Liver (tissue), 9 donors: ENCODE data around the gene LDB3. TPM values are rescaled to one million over a fixed set of nuclear protein-coding genes. Genes with fewer than 3 reads are reported as not detected.

ENCODE experiments used
- DNase-seq: peaks from one replicate; pipeline ENCODE4 v3.0.0-alpha.2; 2017; ENCODE audit warnings: low spot score
- H3K27ac ChIP-seq, 2 donors: one replicate each; pipeline ENCODE4 v1.7.0; 2013; ENCODE audit warnings: inconsistent platforms in 2 of 2, low read length in 2 of 2, control low read depth in 1 of 2, low read depth in 1 of 2, mild to moderate bottlenecking in 1 of 2
- H3K27me3 ChIP-seq, 4 donors: one replicate each; pipeline versions ENCODE4 v1.6.1 to v1.7.0; 2013; ENCODE audit warnings: low read length in 3 of 4, inconsistent platforms in 1 of 4, mild to moderate bottlenecking in 1 of 4, moderate library complexity in 1 of 4; ENCODE audit not compliant: control insufficient read depth in 4 of 4, insufficient read depth in 4 of 4
- H3K36me3 ChIP-seq, 4 donors: one replicate each; pipeline versions ENCODE4 v1.6.1 to v1.7.0; 2013; ENCODE audit warnings: low read length in 3 of 4, mild to moderate bottlenecking in 3 of 4, low read depth in 1 of 4, moderate library complexity in 1 of 4; ENCODE audit not compliant: control insufficient read depth in 4 of 4, insufficient read depth in 3 of 4
- H3K4me1 ChIP-seq, 4 donors: one replicate each; pipeline versions ENCODE4 v1.6.1 to v1.7.0; 2013; ENCODE audit warnings: low read length in 3 of 4, mild to moderate bottlenecking in 3 of 4, moderate library complexity in 1 of 4; ENCODE audit not compliant: control insufficient read depth in 4 of 4, insufficient read depth in 4 of 4
- H3K4me3 ChIP-seq, 3 donors: one replicate each; pipeline versions ENCODE4 v1.6.1 to v1.7.0; 2013; ENCODE audit warnings: low read length in 3 of 3, control low read depth in 1 of 3, low read depth in 1 of 3, mild to moderate bottlenecking in 1 of 3
- H3K9ac ChIP-seq, 2 donors: one replicate each; pipeline ENCODE4 v1.7.0; 2013; ENCODE audit warnings: low read length in 2 of 2, mild to moderate bottlenecking in 2 of 2, moderate library complexity in 2 of 2, control low read depth in 1 of 2, low read depth in 1 of 2
- H3K9me3 ChIP-seq, 4 donors: one replicate each; pipeline versions ENCODE4 v1.6.1 to v1.7.0; 2013; ENCODE audit warnings: low read length in 3 of 4; ENCODE audit not compliant: control insufficient read depth in 4 of 4
- EGR1 ChIP-seq, 2 donors: IDR thresholded peaks; 2 replicates each; pipeline ENCODE4 v1.6.1; 2016 to 2018; ENCODE audit warnings: antibody characterized with exemption in 2 of 2, low read depth in 2 of 2
- FOXA1 ChIP-seq: IDR thresholded peaks from 2 replicates; pipeline ENCODE4 v1.6.1; 2016; ENCODE audit warnings: antibody characterized with exemption
- FOXA2 ChIP-seq: IDR thresholded peaks from 2 replicates; pipeline ENCODE4 v1.6.1; 2016; ENCODE audit warnings: antibody characterized with exemption
- GABPA ChIP-seq, 2 donors: IDR thresholded peaks in 1 of 2; conservative IDR thresholded peaks in 1 of 2; 2 replicates each; pipeline ENCODE4 v1.6.1; 2016; ENCODE audit warnings: antibody characterized with exemption in 2 of 2, mild to moderate bottlenecking in 1 of 2, moderate library complexity in 1 of 2
- HNF4A ChIP-seq, 2 donors: conservative IDR thresholded peaks; 2 replicates each; pipeline ENCODE4 v1.6.1; 2016; ENCODE audit warnings: antibody characterized with exemption in 2 of 2, mild to moderate bottlenecking in 2 of 2
- MAX ChIP-seq: IDR thresholded peaks from 2 replicates; pipeline ENCODE4 v1.6.1; 2016; ENCODE audit warnings: antibody characterized with exemption
- RAD21 ChIP-seq, 2 donors: IDR thresholded peaks; 2 replicates each; pipeline ENCODE4 v1.6.1; 2016; ENCODE audit warnings: antibody characterized with exemption in 2 of 2, mild to moderate bottlenecking in 2 of 2
- RXRA ChIP-seq, 2 donors: IDR thresholded peaks; 2 replicates each; pipeline ENCODE4 v1.6.1; 2017 to 2018; ENCODE audit warnings: antibody characterized with exemption in 2 of 2, mild to moderate bottlenecking in 1 of 2
- YY1 ChIP-seq: IDR thresholded peaks from 2 replicates; pipeline ENCODE4 v1.6.1; 2016; ENCODE audit warnings: antibody characterized with exemption, mild to moderate bottlenecking
- WGBS: extraction: QIAGEN DNeasy Blood & Tissue Kit; methylation state at CpG from one replicate; pipeline ENCODE4 v1.1.7; 2013; 5-methylcytosine and 5-hydroxymethylcytosine counted together
- polyA plus RNA-seq, 2 donors: library from polyadenylated mRNA; stranded (reverse) in 1 of 2; unstranded in 1 of 2; fragments of 200-250 nt in 1 of 2; fragments of >200 nt in 1 of 2; fragmentation: Nextera tagmentation in 1 of 2; extraction: Ambion mirVana in 1 of 2; gene quantifications; one replicate each; pipeline versions ENCODE4 v1.2.1 to v1.2.3, GENCODE V29; 2013 to 2015
- total RNA-seq, 2 donors: library from RNA; depleted of rRNA; stranded (reverse); fragments of >200 nt; gene quantifications; one replicate each; pipeline ENCODE4 v1.2.3, GENCODE V29; 2014
- TF ChIP-seq, protein P1 (sequence below): IDR thresholded peaks from 2 replicates; pipeline ENCODE4 v1.6.1; 2016; ENCODE audit warnings: antibody characterized with exemption
- TF ChIP-seq, protein P2 (sequence below): IDR thresholded peaks from 2 replicates; pipeline ENCODE4 v1.6.1; 2016; ENCODE audit warnings: antibody characterized with exemption
- donor health status: healthy.
- donor health status: healthy.
- donor health status: healthy.
- donor health status: healthy.
- donor health status: healthy.

Gene LDB3
- total and polyA plus RNA-seq, 4 donors: 0.09 to 0.42 (median 0.15) TPM; not detected in 1

- peak overlapping the region; percentile 49 to 89 (median 71) for H3K4me3 ChIP-seq
- peak; percentile 53 for DNase-seq
- TF ChIP-seq MAX (no peak), EGR1 (IDR thresholded peaks at IDR 0.05; ENCODE audit: low read depth in 2 of 2) (no peak), RXRA (IDR thresholded peaks at IDR 0.05) (no peak), RAD21 (IDR thresholded peaks at IDR 0.05) (no peak)
- H3K27ac ChIP-seq: peak overlapping the region; percentile 66 to 72
- WGBS: 1% methylated on average over 82 of the region's 82 CpGs
- H3K9me3 ChIP-seq: no peaks in the 10 kb centered on the region
- H3K4me1 ChIP-seq: peaks cover 0 to 11% (median 6%) of the 10 kb centered on the region in 4 donors
- peak overlapping the region; percentile 56 to 58 for H3K9ac ChIP-seq
- H3K36me3 ChIP-seq: no peaks in the 10 kb centered on the region
- no peaks in the 10 kb centered on the region for H3K27me3 ChIP-seq
Observed at GRCh38 chr10:86711513-86712316, 43.4 kb downstream of the LDB3 start.

DNA sequence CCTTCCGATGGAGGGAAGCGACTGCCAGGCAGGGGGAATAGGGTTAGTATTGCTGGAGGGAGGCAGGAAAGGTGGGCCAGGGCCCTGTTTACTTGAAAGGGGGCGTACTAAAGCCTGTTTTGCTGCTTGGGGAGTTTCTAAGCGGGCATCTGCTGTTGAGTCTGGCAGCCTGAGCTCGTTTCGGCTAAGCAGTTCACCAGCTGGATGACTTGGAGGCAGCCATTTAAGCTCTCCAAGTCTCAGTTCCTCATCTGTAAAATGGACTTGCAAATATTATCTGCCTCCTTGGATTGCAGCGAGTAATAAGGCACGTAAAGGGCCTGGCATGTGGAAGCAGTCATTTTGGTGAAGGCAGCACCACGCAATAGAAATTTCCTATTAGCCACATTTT is 44.0 kb downstream of the LDB3 start:
- H3K27ac ChIP-seq: peak overlapping the region; percentile 66 to 72
- no peak for TF ChIP-seq YY1
- no peak for TF ChIP-seq RAD21 (IDR thresholded peaks at IDR 0.05)
- peaks cover 0 to 11% (median 6%) of the 10 kb centered on the region in 4 donors for H3K4me1 ChIP-seq
- no peak for DNase-seq
- H3K27me3 ChIP-seq: no peaks in the 10 kb centered on the region
- H3K4me3 ChIP-seq: peak overlapping the region; percentile 22 to 89 (median 71)
- WGBS: 65% methylated on average over 9 of the region's 9 CpGs
- no peaks in the 10 kb centered on the region for H3K36me3 ChIP-seq
- H3K9ac ChIP-seq: peak overlapping the region; percentile 56 to 58
- H3K9me3 ChIP-seq: no peaks in the 10 kb centered on the region

DNA sequence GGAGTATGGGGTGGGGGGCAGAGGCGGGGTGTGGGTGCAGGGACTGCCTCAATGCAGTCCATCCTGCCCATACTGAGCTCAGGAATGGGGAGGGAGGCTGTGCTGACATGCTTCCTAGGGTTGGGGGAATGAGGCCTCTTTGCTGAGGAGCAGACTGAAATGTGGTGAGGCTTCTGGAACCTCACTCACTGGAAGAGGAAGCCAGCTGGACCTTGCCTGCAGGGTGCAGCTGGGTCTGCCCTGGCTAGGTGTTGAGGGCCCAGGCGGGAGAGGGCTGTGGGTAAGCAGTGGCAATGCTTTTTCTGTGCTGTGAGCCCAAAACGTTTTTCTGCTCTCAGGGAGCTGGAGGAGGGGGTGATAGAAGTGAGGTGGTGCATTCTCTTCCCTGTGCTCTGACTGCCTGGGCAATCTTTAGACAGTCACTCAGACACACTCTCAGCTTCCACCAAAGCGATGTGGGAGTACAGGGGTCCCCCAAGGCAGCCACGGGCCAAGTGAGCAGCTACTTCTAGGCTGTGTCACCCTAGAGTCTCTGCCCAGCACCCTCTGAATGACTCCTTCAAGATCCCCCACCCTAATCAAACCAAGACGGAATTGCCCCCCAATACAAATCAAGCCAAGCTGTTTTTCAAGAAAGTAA is 47.0 kb downstream of the LDB3 start:
- TF ChIP-seq, protein P1, sequence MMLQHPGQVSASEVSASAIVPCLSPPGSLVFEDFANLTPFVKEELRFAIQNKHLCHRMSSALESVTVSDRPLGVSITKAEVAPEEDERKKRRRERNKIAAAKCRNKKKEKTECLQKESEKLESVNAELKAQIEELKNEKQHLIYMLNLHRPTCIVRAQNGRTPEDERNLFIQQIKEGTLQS: no peak
- TF ChIP-seq RAD21 (IDR thresholded peaks at IDR 0.05): no peak
- TF ChIP-seq RXRA (IDR thresholded peaks at IDR 0.05): no peak
- no peak for TF ChIP-seq EGR1 (IDR thresholded peaks at IDR 0.05; ENCODE audit: low read depth in 2 of 2)
- TF ChIP-seq MAX: no peak
- no peak for TF ChIP-seq FOXA2
- no peak for TF ChIP-seq FOXA1
- TF ChIP-seq HNF4A (conservative IDR thresholded peaks at IDR 0.05): no peak
- TF ChIP-seq, protein P2, sequence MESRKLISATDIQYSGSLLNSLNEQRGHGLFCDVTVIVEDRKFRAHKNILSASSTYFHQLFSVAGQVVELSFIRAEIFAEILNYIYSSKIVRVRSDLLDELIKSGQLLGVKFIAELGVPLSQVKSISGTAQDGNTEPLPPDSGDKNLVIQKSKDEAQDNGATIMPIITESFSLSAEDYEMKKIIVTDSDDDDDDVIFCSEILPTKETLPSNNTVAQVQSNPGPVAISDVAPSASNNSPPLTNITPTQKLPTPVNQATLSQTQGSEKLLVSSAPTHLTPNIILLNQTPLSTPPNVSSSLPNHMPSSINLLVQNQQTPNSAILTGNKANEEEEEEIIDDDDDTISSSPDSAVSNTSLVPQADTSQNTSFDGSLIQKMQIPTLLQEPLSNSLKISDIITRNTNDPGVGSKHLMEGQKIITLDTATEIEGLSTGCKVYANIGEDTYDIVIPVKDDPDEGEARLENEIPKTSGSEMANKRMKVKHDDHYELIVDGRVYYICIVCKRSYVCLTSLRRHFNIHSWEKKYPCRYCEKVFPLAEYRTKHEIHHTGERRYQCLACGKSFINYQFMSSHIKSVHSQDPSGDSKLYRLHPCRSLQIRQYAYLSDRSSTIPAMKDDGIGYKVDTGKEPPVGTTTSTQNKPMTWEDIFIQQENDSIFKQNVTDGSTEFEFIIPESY: no peak
- TF ChIP-seq GABPA (IDR thresholded peaks at IDR 0.05 in 1 of 2, conservative IDR thresholded peaks at IDR 0.05 in 1 of 2): no peak
- no peaks in the 10 kb centered on the region for H3K36me3 ChIP-seq
- 91% methylated on average over 6 of the region's 6 CpGs for WGBS
- H3K27ac ChIP-seq: no peak overlapping the region
- no peak overlapping the region for H3K4me3 ChIP-seq
- no peaks in the 10 kb centered on the region for H3K27me3 ChIP-seq
- H3K9ac ChIP-seq: no peak overlapping the region
- DNase-seq: no peak
- peaks cover 0 to 11% (median 6%) of the 10 kb centered on the region in 4 donors for H3K4me1 ChIP-seq
- H3K9me3 ChIP-seq: no peaks in the 10 kb centered on the region
